ENCODE results near the gene SLC6A12. TPM values are rescaled to one million over a fixed set of nuclear protein-coding genes. Genes with fewer than 3 reads are reported as not detected.

The SLC6A12 gene
- total RNA-seq, 1 experiment from 2014 or later = 0.17 TPM

DNA sequence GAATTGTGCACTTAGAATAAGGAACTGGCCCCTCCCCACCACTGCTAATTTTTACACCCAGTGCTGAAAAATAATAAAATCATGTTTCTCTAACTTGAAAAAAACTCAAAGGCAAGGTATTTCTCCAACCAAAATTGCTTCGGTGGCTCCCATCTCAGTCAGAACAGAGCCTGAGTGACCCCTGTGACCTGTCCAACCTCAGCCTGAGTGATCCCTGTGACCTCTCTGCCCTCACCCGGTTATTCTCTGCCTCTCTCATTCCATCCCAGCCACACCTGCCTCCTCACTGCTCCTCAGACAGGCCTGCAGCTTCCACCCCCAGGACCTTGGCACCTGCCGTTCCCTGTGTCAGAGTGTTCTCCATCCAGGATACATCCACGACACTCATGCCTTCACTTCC is 5.1 kb downstream of the SLC6A12 start:
- no peak overlapping the region for H2AK5ac ChIP-seq (ENCODE audit: insufficient read length, low read length)
- Mint-ChIP-seq H3K36me3 (ENCODE audit: insufficient read depth in 1 of 3, low read depth in 3 of 3) (no peaks in the 10 kb centered on the region), H3K4me3 (no peak overlapping the region), H3K4me1 (peaks cover 30 to 36% of the 10 kb centered on the region in 2 experiments), H3K27me3 (ENCODE audit: low read depth) (peaks cover 99% of the 10 kb centered on the region), H3K27ac (no peak overlapping the region), H3K9me3 (no peaks in the 10 kb centered on the region; a peak in 2 of 5 replicates)
- no peak overlapping the region for H3K9ac ChIP-seq (ENCODE audit: extremely low read depth, insufficient read length, low read length)
- H2BK12ac ChIP-seq (ENCODE audit: insufficient read length, low read depth, low read length) = no peak overlapping the region
- H2BK5ac ChIP-seq (ENCODE audit: insufficient read length, low read length) = no peak overlapping the region
- no peaks in the 10 kb centered on the region for H3K4me1 ChIP-seq (ENCODE audit: insufficient read depth, low read length)
- no peak overlapping the region for H2BK120ac ChIP-seq (ENCODE audit: low read depth, low read length, poor library complexity, severe bottlenecking)
- H3K9me3 ChIP-seq (ENCODE audit: control insufficient read depth, low read depth, low read length) = no peaks in the 10 kb centered on the region
- peaks cover 9% of the 10 kb centered on the region; the same call in 1 of the 2 replicates for H3K27me3 ChIP-seq (ENCODE audit: insufficient read depth, low read length)
- H4K20me1 ChIP-seq (ENCODE audit: control insufficient read depth, insufficient read depth, insufficient read length) = no peaks in the 10 kb centered on the region
- peaks cover 5% of the 10 kb centered on the region for H3K23me2 ChIP-seq (ENCODE audit: insufficient read length, low read depth, low read length, poor library complexity, severe bottlenecking)
- TF ChIP-seq, protein P1, sequence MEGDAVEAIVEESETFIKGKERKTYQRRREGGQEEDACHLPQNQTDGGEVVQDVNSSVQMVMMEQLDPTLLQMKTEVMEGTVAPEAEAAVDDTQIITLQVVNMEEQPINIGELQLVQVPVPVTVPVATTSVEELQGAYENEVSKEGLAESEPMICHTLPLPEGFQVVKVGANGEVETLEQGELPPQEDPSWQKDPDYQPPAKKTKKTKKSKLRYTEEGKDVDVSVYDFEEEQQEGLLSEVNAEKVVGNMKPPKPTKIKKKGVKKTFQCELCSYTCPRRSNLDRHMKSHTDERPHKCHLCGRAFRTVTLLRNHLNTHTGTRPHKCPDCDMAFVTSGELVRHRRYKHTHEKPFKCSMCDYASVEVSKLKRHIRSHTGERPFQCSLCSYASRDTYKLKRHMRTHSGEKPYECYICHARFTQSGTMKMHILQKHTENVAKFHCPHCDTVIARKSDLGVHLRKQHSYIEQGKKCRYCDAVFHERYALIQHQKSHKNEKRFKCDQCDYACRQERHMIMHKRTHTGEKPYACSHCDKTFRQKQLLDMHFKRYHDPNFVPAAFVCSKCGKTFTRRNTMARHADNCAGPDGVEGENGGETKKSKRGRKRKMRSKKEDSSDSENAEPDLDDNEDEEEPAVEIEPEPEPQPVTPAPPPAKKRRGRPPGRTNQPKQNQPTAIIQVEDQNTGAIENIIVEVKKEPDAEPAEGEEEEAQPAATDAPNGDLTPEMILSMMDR (conservative IDR thresholded peaks at IDR 0.05) = no peak
- H3K23ac ChIP-seq (ENCODE audit: insufficient read length, low read depth, low read length) = no peak overlapping the region
- H3K79me1 ChIP-seq (ENCODE audit: insufficient read depth, low read depth, low read length, poor library complexity, severe bottlenecking) = no peaks in the 10 kb centered on the region
- H2BK20ac ChIP-seq (ENCODE audit: low read depth, low read length, poor library complexity, severe bottlenecking) = no peak overlapping the region
- no peak overlapping the region for H4K8ac ChIP-seq (replicated peaks; ENCODE audit: insufficient read length, low read depth, low read length)
- no peak overlapping the region for H2BK15ac ChIP-seq (ENCODE audit: low read depth, low read length)
- H3K56ac ChIP-seq (ENCODE audit: insufficient read length, low read depth, low read length) = no peak overlapping the region
- DNase-seq = no peak
- H3K27ac ChIP-seq (ENCODE audit: insufficient read length, low read depth, low read length) = no peak overlapping the region
- no CpG with 5 or more reads among the region's 4 CpGs for WGBS (ENCODE audit: extremely low coverage, insufficient read length, low lambda C conversion rate)
- no peak overlapping the region for H3T11ph ChIP-seq (ENCODE audit: low read length)
- H4K91ac ChIP-seq (ENCODE audit: insufficient read length, low read depth, low read length) = no peak overlapping the region
- H3K18ac ChIP-seq (ENCODE audit: insufficient read length, low read depth, low read length) = no peak overlapping the region
- H3K4me2 ChIP-seq (ENCODE audit: insufficient read depth, insufficient read length, low read length) = no peak overlapping the region
- H3K4ac ChIP-seq (ENCODE audit: low read depth, low read length) = no peak overlapping the region
- no peaks in the 10 kb centered on the region for H3K79me2 ChIP-seq (ENCODE audit: insufficient read depth, low read length)
- no peak overlapping the region for H2AFZ ChIP-seq (ENCODE audit: low read length)
- H4K5ac ChIP-seq (ENCODE audit: insufficient read length, low read depth, low read length) = no peak overlapping the region
- H3K14ac ChIP-seq (ENCODE audit: insufficient read depth, low read length) = no peak overlapping the region
